IMR-90 (cell line): Measurements from ENCODE around the gene CCDC152.

Experiments
- CEBPB ChIP-seq: IDR thresholded peaks from 2 replicates; pipeline ENCODE4 v1.6.1; 2012; ENCODE audit warnings: low read depth, low read length, improper control_type of control experiment
- MAFK ChIP-seq: IDR thresholded peaks from 2 replicates; pipeline ENCODE4 v1.6.1; 2012; ENCODE audit warnings: low read depth, low read length, improper control_type of control experiment
- TF ChIP-seq, protein P1 (sequence below): conservative IDR thresholded peaks from 2 replicates; pipeline ENCODE4 v1.5.1; 2012; ENCODE audit warnings: mild to moderate bottlenecking, low read depth, low read length, improper control_type of control experiment

- TF ChIP-seq, protein P1, sequence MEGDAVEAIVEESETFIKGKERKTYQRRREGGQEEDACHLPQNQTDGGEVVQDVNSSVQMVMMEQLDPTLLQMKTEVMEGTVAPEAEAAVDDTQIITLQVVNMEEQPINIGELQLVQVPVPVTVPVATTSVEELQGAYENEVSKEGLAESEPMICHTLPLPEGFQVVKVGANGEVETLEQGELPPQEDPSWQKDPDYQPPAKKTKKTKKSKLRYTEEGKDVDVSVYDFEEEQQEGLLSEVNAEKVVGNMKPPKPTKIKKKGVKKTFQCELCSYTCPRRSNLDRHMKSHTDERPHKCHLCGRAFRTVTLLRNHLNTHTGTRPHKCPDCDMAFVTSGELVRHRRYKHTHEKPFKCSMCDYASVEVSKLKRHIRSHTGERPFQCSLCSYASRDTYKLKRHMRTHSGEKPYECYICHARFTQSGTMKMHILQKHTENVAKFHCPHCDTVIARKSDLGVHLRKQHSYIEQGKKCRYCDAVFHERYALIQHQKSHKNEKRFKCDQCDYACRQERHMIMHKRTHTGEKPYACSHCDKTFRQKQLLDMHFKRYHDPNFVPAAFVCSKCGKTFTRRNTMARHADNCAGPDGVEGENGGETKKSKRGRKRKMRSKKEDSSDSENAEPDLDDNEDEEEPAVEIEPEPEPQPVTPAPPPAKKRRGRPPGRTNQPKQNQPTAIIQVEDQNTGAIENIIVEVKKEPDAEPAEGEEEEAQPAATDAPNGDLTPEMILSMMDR: no peak
- no peak for TF ChIP-seq MAFK
- TF ChIP-seq CEBPB: no peak
Observed at GRCh38 chr5:42785756-42786155, 29.1 kb downstream of the CCDC152 start.
